Thyroid gland (tissue), 4 donors: ENCODE data around the gene MAPK13. TPM values are rescaled to one million over a fixed set of nuclear protein-coding genes. Genes with fewer than 3 reads are reported as not detected.

Experiments
- DNase-seq, 2 donors: peaks; one replicate each; pipeline ENCODE4 v3.0.0-alpha.2; 2019
- H3K27ac ChIP-seq, 3 donors: fragments of 200-600 bp; sonication (generic); 1 replicate in 2 of 3; 2 replicates in 1 of 3; pipeline ENCODE4 v1.5.1; 2016 to 2019; ENCODE audit warnings: mild to moderate bottlenecking in 1 of 3, moderate library complexity in 1 of 3
- H3K27me3 ChIP-seq: fragments of 200-600 bp; sonication (generic); one replicate; pipeline ENCODE4 v1.5.1; 2019
- H3K36me3 ChIP-seq, 2 donors: fragments of 200-600 bp; sonication (generic); one replicate each; pipeline ENCODE4 v1.5.1; 2016 to 2019
- H3K4me1 ChIP-seq, 2 donors: fragments of 200-600 bp; sonication (generic); one replicate each; pipeline ENCODE4 v1.5.1; 2017 to 2019
- H3K4me3 ChIP-seq, 3 donors: fragments of 200-600 bp; sonication (generic); replicated peaks in 1 of 3; 1 replicate in 2 of 3; 2 replicates in 1 of 3; pipeline ENCODE4 v1.5.1; 2016; ENCODE audit warnings: mild to moderate bottlenecking in 1 of 3
- H3K9me3 ChIP-seq: fragments of 200-600 bp; sonication (generic); one replicate; pipeline ENCODE4 v1.5.1; 2017
- CTCF ChIP-seq, 6 experiments: fragments of 200-600 bp in 3 of 6; fragments of 450-650 bp in 3 of 6; sonication (generic) in 3 of 6; IDR thresholded peaks; one replicate each; pipeline ENCODE4 v1.5.1; 2016 to 2019; ENCODE audit warnings: antibody characterized with exemption in 6 of 6, mild to moderate bottlenecking in 2 of 6, inconsistent platforms in 1 of 6, moderate library complexity in 1 of 6
- POLR2A ChIP-seq, 2 donors: fragments of 450-650 bp; IDR thresholded peaks; one replicate each; pipeline ENCODE4 v1.6.1; 2017; ENCODE audit warnings: antibody characterized with exemption in 2 of 2, mild to moderate bottlenecking in 2 of 2, moderate library complexity in 1 of 2
- WGBS, 2 donors: methylation state at CpG; one replicate each; pipeline ENCODE4 v1.1.5; 2017; 5-methylcytosine and 5-hydroxymethylcytosine counted together
- intact Hi-C: fragments of 100-400 bp; cut with DNase I; formaldehyde crosslinking; loops from one replicate; pipeline ENCODE4 v1.15.1; 2023
- total RNA-seq, 4 donors: library from RNA; depleted of rRNA; stranded (reverse); fragments of >200 nt; gene quantifications; one replicate each; pipeline ENCODE4 v1.2.3, GENCODE V29; 2016

The MAPK13 gene
- total RNA-seq, 4 donors from 2014 or later: 33.2 to 50.9 (median 41.0) TPM

GRCh38 chr6:36180126-36180525, 49.8 kb downstream of the MAPK13 start:
- intact Hi-C loops: no loop called here
- no peak for TF ChIP-seq CTCF (IDR thresholded peaks at IDR 0.05)
- no peak for TF ChIP-seq POLR2A (IDR thresholded peaks at IDR 0.05)
- Histone ChIP-seq H3K27ac (no peak overlapping the region), H3K36me3 (no peaks in the 10 kb centered on the region), H3K4me3 (no peak overlapping the region), H3K27me3 (no peaks in the 10 kb centered on the region), H3K9me3 (no peaks in the 10 kb centered on the region), H3K4me1 (no peaks in the 10 kb centered on the region)
- no peak for DNase-seq
- WGBS, 2 donors: 91 to 95% methylated on average over 1 of the region's 1 CpG

- Histone ChIP-seq H3K4me3 (no peak overlapping the region), H3K4me1 (no peaks in the 10 kb centered on the region), H3K27me3 (no peaks in the 10 kb centered on the region), H3K36me3 (no peaks in the 10 kb centered on the region), H3K9me3 (no peaks in the 10 kb centered on the region), H3K27ac (no peak overlapping the region)
- no peak for DNase-seq
- intact Hi-C loops: no loop called here
- TF ChIP-seq POLR2A (IDR thresholded peaks at IDR 0.05) (no peak), CTCF (IDR thresholded peaks at IDR 0.05) (no peak)
These were observed 54.0 kb downstream of the MAPK13 start for GRCh38 chr6:36184311-36184710.

- WGBS, 2 donors: 90 to 97% methylated on average over 2 of the region's 2 CpGs
These were observed 55.9 kb downstream of the MAPK13 start for GRCh38 chr6:36186199-36186598.

GRCh38 chr6:36187446-36187845, 57.1 kb downstream of the MAPK13 start:
- no peak for DNase-seq
- 88 to 91% methylated on average over 2 of the region's 2 CpGs for WGBS, 2 donors
- intact Hi-C loops: no loop called here
- TF ChIP-seq POLR2A (IDR thresholded peaks at IDR 0.05): no peak
- no peak for TF ChIP-seq CTCF (IDR thresholded peaks at IDR 0.05)
- no peaks in the 10 kb centered on the region for H3K9me3 ChIP-seq
- no peak overlapping the region for H3K4me3 ChIP-seq
- H3K4me1 ChIP-seq: no peaks in the 10 kb centered on the region
- H3K27ac ChIP-seq: no peak overlapping the region
- H3K27me3 ChIP-seq: no peaks in the 10 kb centered on the region
- no peaks in the 10 kb centered on the region for H3K36me3 ChIP-seq

More at GRCh38 chr6:36186199-36186598, 55.9 kb downstream of the MAPK13 start:
- Histone ChIP-seq H3K27me3 (no peaks in the 10 kb centered on the region), H3K9me3 (no peaks in the 10 kb centered on the region), H3K4me3 (no peak overlapping the region), H3K27ac (no peak overlapping the region), H3K36me3 (no peaks in the 10 kb centered on the region), H3K4me1 (no peaks in the 10 kb centered on the region)
- TF ChIP-seq CTCF (IDR thresholded peaks at IDR 0.05) (no peak), POLR2A (IDR thresholded peaks at IDR 0.05) (no peak)
- intact Hi-C loops: no loop called here
- no peak for DNase-seq

Other genes with a start within 250 kb of the MAPK13 start
- 10 to 100 TPM; 34.3 to 54.7 (median 50.7) TPM for gene SRPK1, start 209.4 kb upstream of the MAPK13 start, total RNA-seq
- under 1 TPM; 0.13 to 0.89 (median 0.60) TPM for gene SLC26A8, start 105.9 kb upstream of the MAPK13 start, total RNA-seq
- gene MAPK14, start 102.7 kb upstream of the MAPK13 start, total RNA-seq: 100 to 1,000 TPM in 3 of 4 donors, 10 to 100 TPM in 1; 85.2 to 201 (median 124) TPM
- gene BRPF3, start 66.2 kb downstream of the MAPK13 start, total RNA-seq: 10 to 100 TPM; 21.5 to 55.1 (median 35.3) TPM
- under 1 TPM in 1 of 4 donors, not detected in 3; 0.11 TPM for gene PNPLA1, start 139.5 kb downstream of the MAPK13 start, total RNA-seq
- not detected for gene BNIP5, start 206.4 kb downstream of the MAPK13 start, total RNA-seq